Ishikawa (cell line): ENCODE results near the gene OSTC.

Source experiments
- CEBPB ChIP-seq: IDR thresholded peaks from 2 replicates; pipeline ENCODE4 v1.6.1; 2012
- CREB1 ChIP-seq: IDR thresholded peaks from 2 replicates; pipeline ENCODE4 v1.6.1; 2012; ENCODE audit warnings: low read depth
- EGR1 ChIP-seq: IDR thresholded peaks from 2 replicates; pipeline ENCODE4 v1.6.1; 2012
- EP300 ChIP-seq: IDR thresholded peaks from 2 replicates; pipeline ENCODE4 v1.6.1; 2012; ENCODE audit warnings: borderline replicate concordance
- FOXM1 ChIP-seq: IDR thresholded peaks from 2 replicates; pipeline ENCODE4 v1.6.1; 2012; ENCODE audit warnings: low read depth, borderline replicate concordance
- NFIC ChIP-seq: IDR thresholded peaks from 2 replicates; pipeline ENCODE4 v1.6.1; 2012
- RAD21 ChIP-seq: IDR thresholded peaks from 2 replicates; pipeline ENCODE4 v1.6.1; 2012; ENCODE audit warnings: low read depth
- TAF1 ChIP-seq: IDR thresholded peaks from 2 replicates; pipeline ENCODE4 v1.6.1; 2012; ENCODE audit warnings: low read depth, mild to moderate bottlenecking
- TCF12 ChIP-seq: IDR thresholded peaks from 2 replicates; pipeline ENCODE4 v1.6.1; 2012; ENCODE audit warnings: low read depth
- TEAD4 ChIP-seq: IDR thresholded peaks from 2 replicates; pipeline ENCODE4 v1.6.1; 2012
- YY1 ChIP-seq: IDR thresholded peaks from 2 replicates; pipeline ENCODE4 v1.6.1; 2012; ENCODE audit warnings: low read depth
- ZBTB7A ChIP-seq: IDR thresholded peaks from 2 replicates; pipeline ENCODE4 v1.6.1; 2012; ENCODE audit warnings: low read depth
- TF ChIP-seq, protein P1 (sequence below): IDR thresholded peaks from 2 replicates; pipeline ENCODE4 v1.6.1; 2012; ENCODE audit warnings: low read depth, mild to moderate bottlenecking
- TF ChIP-seq, protein P2 (sequence below): IDR thresholded peaks from 2 replicates; pipeline ENCODE4 v1.6.1; 2012
- TF ChIP-seq, protein P3 (sequence below): IDR thresholded peaks from 2 replicates; pipeline ENCODE4 v1.6.1; 2012

Gene OSTC

DNA sequence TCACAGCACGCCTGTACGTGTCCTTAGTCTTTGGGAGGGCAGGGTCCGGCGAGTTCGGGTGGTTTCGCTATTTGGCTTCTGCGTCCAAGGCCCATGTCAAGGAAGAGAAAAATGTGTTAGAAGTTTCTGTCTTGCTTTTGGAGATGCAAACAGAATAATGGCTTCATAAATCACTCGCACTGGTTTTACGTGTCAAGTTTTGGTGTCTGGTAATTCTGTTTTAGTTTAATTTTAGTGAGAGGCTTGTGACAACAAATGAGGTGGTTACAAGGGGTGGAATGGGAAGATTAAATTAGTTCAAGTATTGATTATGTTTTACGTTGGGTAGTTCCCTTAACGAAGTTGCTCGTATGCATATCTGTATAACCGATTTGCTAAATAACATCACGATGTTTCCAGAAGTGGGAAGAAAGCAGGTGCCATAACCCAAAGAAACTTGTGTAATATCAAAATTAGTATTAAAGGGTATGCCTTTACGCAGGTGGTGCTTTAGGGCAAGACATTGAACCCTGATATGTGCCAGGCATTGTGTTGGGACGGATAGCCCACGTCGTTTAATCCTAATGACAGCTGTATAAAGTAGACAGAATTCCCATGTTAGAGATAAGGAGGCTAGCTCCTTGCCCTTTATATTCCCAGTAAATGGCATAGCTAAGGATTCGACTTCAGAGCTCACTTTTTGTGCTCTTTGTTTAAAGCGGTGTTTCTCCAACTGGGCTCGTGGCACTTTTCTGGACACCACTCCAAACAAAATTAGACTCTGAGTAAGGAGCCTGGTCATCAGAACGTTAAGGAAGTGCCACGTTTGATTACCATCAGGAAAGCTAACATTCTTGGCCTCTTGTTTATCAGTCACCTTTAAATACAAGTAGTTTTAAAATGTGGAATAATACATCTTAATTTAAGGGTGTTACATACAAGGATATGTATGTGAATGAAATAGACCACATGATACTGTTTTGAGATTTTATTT lies 29.2 kb upstream of the OSTC start:
- TF ChIP-seq TCF12: no peak
- TF ChIP-seq ZBTB7A: no peak

DNA sequence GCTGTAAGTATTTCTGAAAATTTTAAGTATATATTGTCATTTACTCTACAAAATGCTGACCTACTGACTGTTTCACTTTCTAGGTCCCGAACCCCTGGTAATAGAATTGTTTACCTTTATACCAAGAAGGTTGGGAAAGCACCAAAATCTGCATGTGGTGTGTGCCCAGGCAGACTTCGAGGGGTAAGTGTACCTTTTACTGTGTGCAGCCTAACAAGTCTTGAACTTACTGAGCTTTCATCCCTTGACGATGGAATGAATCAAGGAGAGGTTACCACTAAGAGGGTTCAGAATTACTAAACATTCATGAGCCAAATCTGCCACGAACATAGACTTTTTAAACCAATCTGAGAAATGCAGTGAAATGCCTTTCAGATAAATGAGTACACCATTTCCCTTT lies 28.4 kb upstream of the OSTC start:
- TF ChIP-seq RAD21: no peak
- TF ChIP-seq FOXM1: no peak
- TF ChIP-seq TCF12: no peak
- no peak for TF ChIP-seq EGR1
- TF ChIP-seq NFIC: no peak
- TF ChIP-seq CREB1: no peak
- TF ChIP-seq, protein P1, sequence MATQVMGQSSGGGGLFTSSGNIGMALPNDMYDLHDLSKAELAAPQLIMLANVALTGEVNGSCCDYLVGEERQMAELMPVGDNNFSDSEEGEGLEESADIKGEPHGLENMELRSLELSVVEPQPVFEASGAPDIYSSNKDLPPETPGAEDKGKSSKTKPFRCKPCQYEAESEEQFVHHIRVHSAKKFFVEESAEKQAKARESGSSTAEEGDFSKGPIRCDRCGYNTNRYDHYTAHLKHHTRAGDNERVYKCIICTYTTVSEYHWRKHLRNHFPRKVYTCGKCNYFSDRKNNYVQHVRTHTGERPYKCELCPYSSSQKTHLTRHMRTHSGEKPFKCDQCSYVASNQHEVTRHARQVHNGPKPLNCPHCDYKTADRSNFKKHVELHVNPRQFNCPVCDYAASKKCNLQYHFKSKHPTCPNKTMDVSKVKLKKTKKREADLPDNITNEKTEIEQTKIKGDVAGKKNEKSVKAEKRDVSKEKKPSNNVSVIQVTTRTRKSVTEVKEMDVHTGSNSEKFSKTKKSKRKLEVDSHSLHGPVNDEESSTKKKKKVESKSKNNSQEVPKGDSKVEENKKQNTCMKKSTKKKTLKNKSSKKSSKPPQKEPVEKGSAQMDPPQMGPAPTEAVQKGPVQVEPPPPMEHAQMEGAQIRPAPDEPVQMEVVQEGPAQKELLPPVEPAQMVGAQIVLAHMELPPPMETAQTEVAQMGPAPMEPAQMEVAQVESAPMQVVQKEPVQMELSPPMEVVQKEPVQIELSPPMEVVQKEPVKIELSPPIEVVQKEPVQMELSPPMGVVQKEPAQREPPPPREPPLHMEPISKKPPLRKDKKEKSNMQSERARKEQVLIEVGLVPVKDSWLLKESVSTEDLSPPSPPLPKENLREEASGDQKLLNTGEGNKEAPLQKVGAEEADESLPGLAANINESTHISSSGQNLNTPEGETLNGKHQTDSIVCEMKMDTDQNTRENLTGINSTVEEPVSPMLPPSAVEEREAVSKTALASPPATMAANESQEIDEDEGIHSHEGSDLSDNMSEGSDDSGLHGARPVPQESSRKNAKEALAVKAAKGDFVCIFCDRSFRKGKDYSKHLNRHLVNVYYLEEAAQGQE: no peak
- no peak for TF ChIP-seq TEAD4
- no peak for TF ChIP-seq EP300
- TF ChIP-seq, protein P2, sequence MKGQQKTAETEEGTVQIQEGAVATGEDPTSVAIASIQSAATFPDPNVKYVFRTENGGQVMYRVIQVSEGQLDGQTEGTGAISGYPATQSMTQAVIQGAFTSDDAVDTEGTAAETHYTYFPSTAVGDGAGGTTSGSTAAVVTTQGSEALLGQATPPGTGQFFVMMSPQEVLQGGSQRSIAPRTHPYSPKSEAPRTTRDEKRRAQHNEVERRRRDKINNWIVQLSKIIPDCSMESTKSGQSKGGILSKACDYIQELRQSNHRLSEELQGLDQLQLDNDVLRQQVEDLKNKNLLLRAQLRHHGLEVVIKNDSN: no peak
- no peak for TF ChIP-seq TAF1
- TF ChIP-seq, protein P3, sequence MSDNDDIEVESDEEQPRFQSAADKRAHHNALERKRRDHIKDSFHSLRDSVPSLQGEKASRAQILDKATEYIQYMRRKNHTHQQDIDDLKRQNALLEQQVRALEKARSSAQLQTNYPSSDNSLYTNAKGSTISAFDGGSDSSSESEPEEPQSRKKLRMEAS: no peak
- TF ChIP-seq YY1: no peak
- TF ChIP-seq ZBTB7A: no peak
- no peak for TF ChIP-seq CEBPB

DNA sequence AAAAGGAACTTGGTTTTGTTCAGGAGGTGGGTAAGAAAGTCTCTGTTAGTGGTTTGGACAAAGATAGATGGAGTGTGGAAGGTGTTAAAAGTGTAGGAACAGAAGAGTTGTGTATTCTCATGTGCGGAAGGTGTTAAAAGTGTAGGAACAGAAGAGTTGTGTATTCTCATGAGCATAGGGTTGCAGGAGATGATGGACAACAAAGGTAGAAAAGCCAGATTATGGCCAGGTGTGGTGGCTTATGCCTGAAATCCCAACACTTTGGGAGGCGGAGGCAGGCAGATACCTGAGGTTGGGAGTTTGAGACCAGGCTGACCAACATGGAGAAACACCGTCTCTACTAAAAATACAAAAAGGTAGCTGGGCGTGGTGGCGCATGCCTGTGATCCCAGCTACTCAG lies 27.6 kb upstream of the OSTC start:
- TF ChIP-seq ZBTB7A (no peak), CEBPB (no peak), CREB1 (no peak), EGR1 (no peak), EP300 (no peak), NFIC (no peak), RAD21 (no peak), TEAD4 (no peak)

DNA sequence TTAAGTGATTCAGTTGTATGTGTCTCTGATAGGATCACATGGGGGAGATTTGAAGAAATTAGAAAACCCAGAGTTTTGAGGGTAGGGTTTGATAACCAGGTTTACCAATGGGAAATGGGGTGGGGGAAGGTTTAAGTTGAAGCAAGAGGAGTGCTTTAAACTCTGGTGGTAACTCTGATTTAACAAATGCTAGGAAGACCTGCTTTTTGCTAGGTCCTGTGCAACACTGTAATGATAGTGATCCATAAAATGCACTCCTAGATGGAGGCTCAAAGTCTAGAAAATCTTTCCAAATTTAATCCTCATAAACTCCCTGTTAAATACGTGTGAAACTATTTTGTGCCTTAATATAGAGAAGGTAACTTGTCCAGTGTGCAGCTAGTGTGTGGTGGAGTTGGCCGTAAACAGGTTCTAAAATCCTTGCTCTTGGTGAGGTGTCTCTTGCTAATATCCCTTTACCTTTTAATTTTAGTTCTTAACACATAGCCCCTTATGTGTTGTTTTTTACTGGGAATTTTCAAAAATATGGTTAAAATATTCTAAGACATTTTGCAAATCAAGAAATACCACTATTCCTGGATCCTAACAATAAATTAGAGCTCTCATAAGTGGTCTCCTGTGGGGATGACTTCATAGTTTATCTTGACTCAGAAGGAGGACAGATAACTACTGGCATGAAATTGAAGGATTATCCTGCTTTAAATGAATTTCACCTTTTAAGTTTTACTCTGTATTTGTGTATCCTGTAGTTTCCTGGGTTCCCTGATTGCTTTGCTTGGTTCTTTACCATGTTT lies 25.9 kb upstream of the OSTC start:
- TF ChIP-seq FOXM1 (no peak), YY1 (no peak), NFIC (no peak), EGR1 (no peak), CREB1 (no peak), CEBPB (no peak), ZBTB7A (no peak), TAF1 (no peak), EP300 (no peak), TEAD4 (no peak), TCF12 (no peak)
- TF ChIP-seq, protein P2: no peak
- TF ChIP-seq, protein P3: no peak
- TF ChIP-seq, protein P1: no peak

DNA sequence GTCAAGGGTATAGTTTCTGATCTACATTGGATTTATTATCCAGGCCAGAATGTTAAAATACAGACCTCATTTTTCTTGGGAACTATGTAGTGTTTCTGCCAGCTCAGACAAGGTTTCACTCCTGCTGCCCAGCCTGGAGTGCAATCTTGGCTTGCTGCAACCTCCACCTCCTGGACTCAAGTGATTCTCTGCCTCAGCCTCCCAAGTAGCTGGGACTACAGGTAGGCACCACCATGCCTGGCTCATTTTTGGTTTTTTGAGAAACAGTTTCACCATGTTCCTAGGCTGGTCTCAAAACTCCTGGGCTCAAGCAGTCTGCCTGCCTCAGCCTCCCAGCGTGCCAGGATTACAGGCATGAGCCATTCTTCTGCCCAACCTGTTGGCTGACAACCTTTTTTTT lies 24.3 kb upstream of the OSTC start:
- no peak for TF ChIP-seq TEAD4
- TF ChIP-seq ZBTB7A: no peak
- TF ChIP-seq, protein P1: no peak
- TF ChIP-seq, protein P3: no peak
